Measurements from ENCODE around the gene CCNA2. TPM values are rescaled to one million over a fixed set of nuclear protein-coding genes. Genes with fewer than 3 reads are reported as not detected.
A peak's percentile ranks its signal among the peaks of the same experiment; 100 is the strongest.

The CCNA2 gene
- total RNA-seq, 1 experiment from 2014 or later = 105 TPM

DNA sequence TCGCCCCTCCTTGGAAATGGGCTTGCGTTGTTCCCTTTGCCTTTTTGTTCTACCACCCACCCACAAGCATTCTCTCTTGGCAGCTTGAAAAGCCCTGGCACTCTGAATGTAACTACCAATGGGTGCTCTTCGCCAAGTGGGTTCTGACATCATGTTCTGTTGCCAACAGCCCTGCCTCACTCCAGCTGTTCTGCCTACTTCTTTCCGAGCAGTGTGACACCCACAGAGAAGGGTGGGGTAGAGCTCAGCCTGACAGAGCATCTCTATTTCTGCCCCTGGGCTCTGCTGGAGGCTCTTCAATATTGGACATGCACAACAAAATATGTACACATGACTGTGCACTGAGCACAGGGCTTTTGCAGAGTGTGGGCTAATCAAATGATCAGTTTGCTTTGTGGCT is 38.2 kb downstream of the CCNA2 start:
- ChIA-PET POLR2A (ENCODE audit: low non-redundant PET) (no interaction called here), CTCF (no interaction called here)
- BruUV-seq (replicated peaks) = no TSS peak
- H3K9me3 ChIP-seq (ENCODE audit: low read depth, low read length, poor library complexity, severe bottlenecking) = no peaks in the 10 kb centered on the region
- no peak overlapping the region for H3K4me3 ChIP-seq (ENCODE audit: low read depth, low read length, poor library complexity, severe bottlenecking)
- H3K4me1 ChIP-seq (ENCODE audit: insufficient read depth, low read length, poor library complexity, severe bottlenecking) = peaks cover 17% of the 10 kb centered on the region
- H3K27me3 ChIP-seq (replicated peaks; ENCODE audit: insufficient read depth, low read depth, low read length, poor library complexity) = no peaks in the 10 kb centered on the region
- intact Hi-C loops (cut with micrococcal nuclease; ENCODE audit: unreplicated experiment) = no loop called here
- H3K27ac ChIP-seq (ENCODE audit: low read depth, low read length, poor library complexity, severe bottlenecking) = peak overlapping the region; percentile 12
- no peaks in the 10 kb centered on the region for H3K36me3 ChIP-seq (ENCODE audit: insufficient read depth, low read length, poor library complexity, severe bottlenecking)
- no peak for DNase-seq (ENCODE audit: low spot score)
- TF ChIP-seq EZH2 (IDR thresholded peaks at IDR 0.05; ENCODE audit: borderline replicate concordance, low read depth, low read length, poor library complexity, severe bottlenecking) (no peak), CTCF (conservative IDR thresholded peaks at IDR 0.05; ENCODE audit: low read depth, low read length) (no peak)

GRCh38 chr4:121784975-121785374 is 38.7 kb downstream of the CCNA2 start:
- peaks cover 12% of the 10 kb centered on the region for H3K4me1 ChIP-seq (ENCODE audit: insufficient read depth, low read length, poor library complexity, severe bottlenecking)
- no peaks in the 10 kb centered on the region for H3K36me3 ChIP-seq (ENCODE audit: insufficient read depth, low read length, poor library complexity, severe bottlenecking)
- BruUV-seq (replicated peaks) = no TSS peak
- H3K4me3 ChIP-seq (ENCODE audit: low read depth, low read length, poor library complexity, severe bottlenecking) = no peak overlapping the region
- no peak for TF ChIP-seq EZH2 (IDR thresholded peaks at IDR 0.05; ENCODE audit: borderline replicate concordance, low read depth, low read length, poor library complexity, severe bottlenecking)
- no peak for TF ChIP-seq CTCF (conservative IDR thresholded peaks at IDR 0.05; ENCODE audit: low read depth, low read length)
- ChIA-PET POLR2A (ENCODE audit: low non-redundant PET) (no interaction called here), CTCF (no interaction called here)
- H3K27me3 ChIP-seq (replicated peaks; ENCODE audit: insufficient read depth, low read depth, low read length, poor library complexity) = no peaks in the 10 kb centered on the region
- H3K27ac ChIP-seq (ENCODE audit: low read depth, low read length, poor library complexity, severe bottlenecking) = peak overlapping the region; percentile 12
- no peaks in the 10 kb centered on the region for H3K9me3 ChIP-seq (ENCODE audit: low read depth, low read length, poor library complexity, severe bottlenecking)
- intact Hi-C loops (cut with micrococcal nuclease; ENCODE audit: unreplicated experiment) = no loop called here
- DNase-seq (ENCODE audit: low spot score) = peak; percentile 47

DNA sequence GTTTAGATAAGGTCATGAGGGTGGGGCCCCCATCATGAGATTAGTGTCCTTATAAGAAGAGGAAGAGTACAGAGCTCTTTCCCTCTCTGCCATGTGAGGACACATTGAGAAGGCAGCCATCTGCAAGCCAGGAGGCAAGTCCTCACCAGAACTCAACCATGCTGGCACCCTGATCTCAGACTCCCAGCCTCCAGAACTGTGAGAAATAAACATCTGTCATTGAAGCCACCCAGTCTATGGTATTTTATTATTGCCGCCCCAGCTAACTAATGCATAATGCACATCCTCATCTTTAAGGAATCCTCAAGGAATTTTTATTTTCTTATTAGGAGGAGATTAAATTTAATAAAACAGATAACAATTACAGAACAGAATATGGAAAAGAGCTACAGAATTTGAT is 39.3 kb downstream of the CCNA2 start:
- H3K36me3 ChIP-seq (ENCODE audit: insufficient read depth, low read length, poor library complexity, severe bottlenecking) = no peaks in the 10 kb centered on the region
- CTCF ChIA-PET = no interaction called here
- peaks cover 10% of the 10 kb centered on the region for H3K4me1 ChIP-seq (ENCODE audit: insufficient read depth, low read length, poor library complexity, severe bottlenecking)
- POLR2A ChIA-PET (ENCODE audit: low non-redundant PET) = no interaction called here
- intact Hi-C loops (cut with micrococcal nuclease; ENCODE audit: unreplicated experiment) = no loop called here
- H3K27me3 ChIP-seq (replicated peaks; ENCODE audit: insufficient read depth, low read depth, low read length, poor library complexity) = no peaks in the 10 kb centered on the region
- no peak for DNase-seq (ENCODE audit: low spot score)
- BruUV-seq (replicated peaks) = no TSS peak
- no peak for TF ChIP-seq CTCF (conservative IDR thresholded peaks at IDR 0.05; ENCODE audit: low read depth, low read length)
- no peak for TF ChIP-seq EZH2 (IDR thresholded peaks at IDR 0.05; ENCODE audit: borderline replicate concordance, low read depth, low read length, poor library complexity, severe bottlenecking)
- H3K9me3 ChIP-seq (ENCODE audit: low read depth, low read length, poor library complexity, severe bottlenecking) = no peaks in the 10 kb centered on the region
- H3K4me3 ChIP-seq (ENCODE audit: low read depth, low read length, poor library complexity, severe bottlenecking) = no peak overlapping the region
- no peak overlapping the region for H3K27ac ChIP-seq (ENCODE audit: low read depth, low read length, poor library complexity, severe bottlenecking)

All from A673 (cell line).